ENCODE measurements around the gene NXPH1. TPM values are rescaled to one million over a fixed set of nuclear protein-coding genes. Genes with fewer than 3 reads are reported as not detected.

Gene NXPH1
- total RNA-seq, 3 donors from 2014 or later = 0.29 TPM; not detected in 2

GRCh38 chr7:8444468-8444769, 11.0 kb downstream of the NXPH1 start:
- H3K4me3 ChIP-seq = no peak overlapping the region
- no peaks in the 10 kb centered on the region for H3K4me1 ChIP-seq
- TF ChIP-seq POLR2AphosphoS5 (IDR thresholded peaks at IDR 0.05) (no peak), POLR2A (IDR thresholded peaks at IDR 0.05) (no peak), CTCF (IDR thresholded peaks at IDR 0.05) (no peak)
- DNase-seq (ENCODE audit: low spot score in 2 of 2) = no peak
- no peak overlapping the region for H3K27ac ChIP-seq
- H3K9me3 ChIP-seq = peaks cover 0 to 5% of the 10 kb centered on the region in 2 donors
- intact Hi-C loops (cut with DNase I; ENCODE audit: low total_unique reads) = no loop called here
- H3K36me3 ChIP-seq = no peaks in the 10 kb centered on the region
- peaks cover 5 to 53% of the 10 kb centered on the region in 2 donors for H3K27me3 ChIP-seq

GRCh38 chr7:8453535-8453934, 20.1 kb downstream of the NXPH1 start:
- H3K4me1 ChIP-seq = no peaks in the 10 kb centered on the region
- no peaks in the 10 kb centered on the region for H3K9me3 ChIP-seq
- H3K36me3 ChIP-seq = no peaks in the 10 kb centered on the region
- intact Hi-C loops (cut with DNase I; ENCODE audit: low total_unique reads) = no loop called here
- H3K27me3 ChIP-seq = no peaks in the 10 kb centered on the region
- no peak for DNase-seq (ENCODE audit: low spot score in 2 of 2)
- no peak overlapping the region for H3K4me3 ChIP-seq
- TF ChIP-seq POLR2AphosphoS5 (IDR thresholded peaks at IDR 0.05) (no peak), CTCF (IDR thresholded peaks at IDR 0.05) (no peak), POLR2A (IDR thresholded peaks at IDR 0.05) (no peak)
- no peak overlapping the region for H3K27ac ChIP-seq

- Histone ChIP-seq H3K27me3 (no peaks in the 10 kb centered on the region), H3K4me1 (no peaks in the 10 kb centered on the region), H3K36me3 (no peaks in the 10 kb centered on the region), H3K4me3 (no peak overlapping the region), H3K27ac (no peak overlapping the region), H3K9me3 (no peaks in the 10 kb centered on the region)
- intact Hi-C loops (cut with DNase I; ENCODE audit: low total_unique reads) = no loop called here
- no peak for DNase-seq (ENCODE audit: low spot score in 2 of 2)
- TF ChIP-seq CTCF (IDR thresholded peaks at IDR 0.05) (no peak), POLR2AphosphoS5 (IDR thresholded peaks at IDR 0.05) (no peak), POLR2A (IDR thresholded peaks at IDR 0.05) (no peak)
These were observed 22.0 kb downstream of the NXPH1 start for GRCh38 chr7:8455426-8455825.

- no peaks in the 10 kb centered on the region for H3K27me3 ChIP-seq
- no peaks in the 10 kb centered on the region for H3K4me1 ChIP-seq
- no peak for DNase-seq (ENCODE audit: low spot score in 2 of 2)
- no peak for TF ChIP-seq POLR2AphosphoS5 (IDR thresholded peaks at IDR 0.05)
- TF ChIP-seq POLR2A (IDR thresholded peaks at IDR 0.05) = no peak
- no peak for TF ChIP-seq CTCF (IDR thresholded peaks at IDR 0.05)
- H3K36me3 ChIP-seq = no peaks in the 10 kb centered on the region
- intact Hi-C loops (cut with DNase I; ENCODE audit: low total_unique reads) = no loop called here
- no peak overlapping the region for H3K4me3 ChIP-seq
- H3K9me3 ChIP-seq = no peaks in the 10 kb centered on the region
- H3K27ac ChIP-seq = no peak overlapping the region
These were observed 28.9 kb downstream of the NXPH1 start for GRCh38 chr7:8462309-8462708.

- intact Hi-C loops (cut with DNase I; ENCODE audit: low total_unique reads) = loop anchor here (1.0 kb wide), 1 partner anchor 13 kb away; no protein-coding TSS in a partner anchor
- no peak for DNase-seq (ENCODE audit: low spot score in 2 of 2)
- no peak for TF ChIP-seq POLR2A (IDR thresholded peaks at IDR 0.05)
- no peak for TF ChIP-seq CTCF (IDR thresholded peaks at IDR 0.05)
- TF ChIP-seq POLR2AphosphoS5 (IDR thresholded peaks at IDR 0.05) = no peak
- Histone ChIP-seq H3K27me3 (no peaks in the 10 kb centered on the region), H3K4me1 (no peaks in the 10 kb centered on the region), H3K36me3 (no peaks in the 10 kb centered on the region), H3K27ac (no peak overlapping the region), H3K9me3 (no peaks in the 10 kb centered on the region), H3K4me3 (no peak overlapping the region)
These were observed 31.9 kb downstream of the NXPH1 start for GRCh38 chr7:8465338-8465737.
